Erythroblast (primary cell): Measurements from ENCODE around the gene EIF1AD.

Experiments
- GATA1 ChIP-seq: IDR thresholded peaks from 2 replicates; pipeline ENCODE4 v1.6.1; 2011; ENCODE audit warnings: low read depth, mild to moderate bottlenecking, control low read depth, low read length, moderate library complexity
- POLR2A ChIP-seq: IDR thresholded peaks from 2 replicates; pipeline ENCODE4 v1.6.1; 2011; ENCODE audit warnings: mild to moderate bottlenecking, low read length

GRCh38 chr11:66032957-66033735, 31.2 kb upstream of the EIF1AD start:
- TF ChIP-seq POLR2A = no peak
- no peak for TF ChIP-seq GATA1
